Activated B cell treated with CpG ODN at 0.5 μM for 24 hours (primary cell): ENCODE results near the gene RPS6KB2. TPM values are rescaled to one million over a fixed set of nuclear protein-coding genes. Genes with fewer than 3 reads are reported as not detected.

Experiments used
- ATAC-seq: fragments of 200-7000 bp; cut with Tn5 transposase; one replicate; pipeline ENCODE4 v1.10.0; 2021; ENCODE audit warnings: low read depth, mild to moderate bottlenecking, moderate library complexity
- CTCF ChIA-PET: fragments of 350-600 bp; sonication (Branson Sonifier 250); formaldehyde crosslinking; loops from one replicate; lab custom pipeline; 2021; ENCODE audit warnings: antibody characterized with exemption; lab: Charles Lee
- POLR2A ChIA-PET: fragments of 350-600 bp; sonication (Branson Sonifier 250); formaldehyde crosslinking; loops from one replicate; lab custom pipeline; 2021; ENCODE audit warnings: antibody characterized with exemption; lab: Charles Lee
- DNase-seq: peaks from one replicate; pipeline ENCODE4 v3.0.0; 2022
- H3K27ac Mint-ChIP-seq: one replicate; pipeline ENCODE4 v1.8.0; 2020; ENCODE audit warnings: mixed read lengths
- H3K27me3 Mint-ChIP-seq: one replicate; pipeline ENCODE4 v1.8.0; 2021; ENCODE audit warnings: mixed read lengths
- H3K36me3 Mint-ChIP-seq: one replicate; pipeline ENCODE4 v1.8.0; 2021; ENCODE audit warnings: low read depth, mixed read lengths
- H3K4me1 Mint-ChIP-seq: one replicate; pipeline ENCODE4 v1.8.0; 2021; ENCODE audit warnings: mixed read lengths
- H3K4me3 Mint-ChIP-seq: one replicate; pipeline ENCODE4 v1.8.0; 2020; ENCODE audit warnings: mild to moderate bottlenecking, mixed read lengths
- H3K9me3 Mint-ChIP-seq: one replicate; pipeline ENCODE4 v1.8.0; 2020; ENCODE audit warnings: mixed read lengths
- intact Hi-C: fragments of 100-400 bp; cut with micrococcal nuclease; formaldehyde crosslinking; loops from one replicate; pipeline ENCODE4 v1.15.1; 2024
- total RNA-seq: library from RNA; stranded (reverse); gene quantifications from 2 replicates; pipeline ENCODE4 v1.2.3, GENCODE V29; 2022
- TF ChIP-seq, protein P1 (sequence below): fragments of 200-600 bp; IDR thresholded peaks from one replicate; pipeline ENCODE4 v1.8.0; 2022; ENCODE audit warnings: antibody characterized with exemption, mild to moderate bottlenecking

RPS6KB2 gene
- total RNA-seq, 1 donor from 2014 or later = 74.5 TPM

DNA sequence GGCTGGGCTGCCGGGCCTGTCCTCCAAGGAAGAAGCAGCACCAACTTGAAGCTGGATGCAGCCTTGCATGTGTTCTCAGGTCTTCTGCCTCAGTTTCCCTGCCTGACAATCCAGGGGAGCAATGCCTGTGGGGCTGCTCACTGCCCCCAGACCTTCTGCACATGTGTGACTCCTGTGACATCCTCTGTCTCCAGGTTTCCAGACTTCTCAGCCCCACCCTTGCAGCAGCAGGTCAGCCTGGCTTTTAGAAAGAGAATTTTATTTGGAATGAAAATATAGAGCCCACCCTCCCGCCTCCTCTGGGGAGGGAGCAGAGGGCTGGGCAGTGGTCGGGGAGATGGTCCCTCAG, 9.5 kb downstream of the RPS6KB2 start:
- no peak for DNase-seq
- H3K4me3 Mint-ChIP-seq = peak overlapping the region; percentile 96
- intact Hi-C loops = loop anchor here (1.0 to 2.0 kb wide), 5 partner anchors 9 to 36 kb away; partner anchors contain the start of genes PPP1CA and TMEM134
- H3K27ac Mint-ChIP-seq = peak overlapping the region; percentile 96
- ChIA-PET CTCF (interaction anchor here (0.7 to 4.9 kb wide), 11 partner anchors 20 to 92 kb away, joined by 3 to 25 read pairs (median 4); partner anchors contain the start of genes PITPNM1, PPP1CA and TMEM134), POLR2A (interaction anchor here (0.5 to 26.0 kb wide), 21 partner anchors 10 to 216 kb away, joined by 3 to 1417 read pairs (median 12); partner anchors contain the start of genes AIP, ANKRD13D, CABP4 and CARNS1)
- no peaks in the 10 kb centered on the region for H3K27me3 Mint-ChIP-seq
- peaks cover 42% of the 10 kb centered on the region for H3K36me3 Mint-ChIP-seq
- peaks cover 83% of the 10 kb centered on the region for H3K4me1 Mint-ChIP-seq
- ATAC-seq = no peak
- TF ChIP-seq, protein P1, sequence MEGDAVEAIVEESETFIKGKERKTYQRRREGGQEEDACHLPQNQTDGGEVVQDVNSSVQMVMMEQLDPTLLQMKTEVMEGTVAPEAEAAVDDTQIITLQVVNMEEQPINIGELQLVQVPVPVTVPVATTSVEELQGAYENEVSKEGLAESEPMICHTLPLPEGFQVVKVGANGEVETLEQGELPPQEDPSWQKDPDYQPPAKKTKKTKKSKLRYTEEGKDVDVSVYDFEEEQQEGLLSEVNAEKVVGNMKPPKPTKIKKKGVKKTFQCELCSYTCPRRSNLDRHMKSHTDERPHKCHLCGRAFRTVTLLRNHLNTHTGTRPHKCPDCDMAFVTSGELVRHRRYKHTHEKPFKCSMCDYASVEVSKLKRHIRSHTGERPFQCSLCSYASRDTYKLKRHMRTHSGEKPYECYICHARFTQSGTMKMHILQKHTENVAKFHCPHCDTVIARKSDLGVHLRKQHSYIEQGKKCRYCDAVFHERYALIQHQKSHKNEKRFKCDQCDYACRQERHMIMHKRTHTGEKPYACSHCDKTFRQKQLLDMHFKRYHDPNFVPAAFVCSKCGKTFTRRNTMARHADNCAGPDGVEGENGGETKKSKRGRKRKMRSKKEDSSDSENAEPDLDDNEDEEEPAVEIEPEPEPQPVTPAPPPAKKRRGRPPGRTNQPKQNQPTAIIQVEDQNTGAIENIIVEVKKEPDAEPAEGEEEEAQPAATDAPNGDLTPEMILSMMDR = no peak
- H3K9me3 Mint-ChIP-seq = no peaks in the 10 kb centered on the region

DNA sequence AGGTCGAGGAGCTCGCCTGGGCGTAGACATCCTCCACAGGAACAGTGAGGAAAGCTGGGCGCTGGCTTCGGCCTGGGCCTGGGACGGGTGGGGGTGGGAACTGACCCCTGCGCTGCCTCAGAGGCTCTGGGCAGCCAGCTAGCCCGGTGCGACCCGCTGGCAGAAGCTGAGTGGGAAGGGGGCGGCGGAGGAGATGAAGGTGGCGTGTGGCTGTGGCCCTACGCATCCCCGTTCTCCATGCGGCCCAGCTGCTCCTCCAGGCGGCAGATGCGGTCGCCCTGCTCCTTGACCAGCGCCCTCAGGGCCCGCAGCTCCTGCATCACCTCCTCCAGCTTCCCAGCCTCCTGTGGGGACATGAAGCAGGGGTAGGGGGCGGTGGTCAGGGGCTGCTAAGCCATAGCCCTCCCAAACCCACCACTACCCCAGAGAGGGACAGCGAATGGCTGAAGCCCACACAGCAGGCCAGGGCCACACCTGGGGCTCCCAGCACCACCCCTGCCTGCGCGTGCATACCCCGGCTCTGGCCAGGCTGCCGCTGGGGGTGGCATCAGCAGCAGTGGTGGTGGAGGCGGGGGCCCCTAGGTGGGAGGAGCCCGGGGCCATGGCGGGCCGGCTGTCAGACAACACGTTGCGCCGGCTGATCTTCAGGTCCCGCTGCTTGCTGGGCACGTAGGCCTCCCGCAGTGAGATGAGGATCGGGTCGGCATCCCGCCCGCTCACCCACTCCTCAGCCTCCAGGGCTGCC, 10.0 kb downstream of the RPS6KB2 start:
- Mint-ChIP-seq H3K4me3 (peak overlapping the region; percentile 96), H3K36me3 (peaks cover 37% of the 10 kb centered on the region), H3K27me3 (no peaks in the 10 kb centered on the region), H3K9me3 (no peaks in the 10 kb centered on the region), H3K27ac (peak overlapping the region; percentile 96), H3K4me1 (peaks cover 81% of the 10 kb centered on the region)
- ATAC-seq (peak; percentile 14), DNase-seq (peak; percentile 53)
- ChIA-PET CTCF (interaction anchor here (0.7 to 4.9 kb wide), 9 partner anchors 19 to 93 kb away, joined by 3 to 25 read pairs (median 5); partner anchors contain the start of genes PITPNM1, PPP1CA and TMEM134), POLR2A (interaction anchor here (0.8 to 26.0 kb wide), 17 partner anchors 11 to 199 kb away, joined by 3 to 1417 read pairs (median 16); partner anchors contain the start of genes AIP, CABP4, CARNS1 and CDK2AP2)
- TF ChIP-seq, protein P1 = no peak
- intact Hi-C loops = no loop called here

DNA sequence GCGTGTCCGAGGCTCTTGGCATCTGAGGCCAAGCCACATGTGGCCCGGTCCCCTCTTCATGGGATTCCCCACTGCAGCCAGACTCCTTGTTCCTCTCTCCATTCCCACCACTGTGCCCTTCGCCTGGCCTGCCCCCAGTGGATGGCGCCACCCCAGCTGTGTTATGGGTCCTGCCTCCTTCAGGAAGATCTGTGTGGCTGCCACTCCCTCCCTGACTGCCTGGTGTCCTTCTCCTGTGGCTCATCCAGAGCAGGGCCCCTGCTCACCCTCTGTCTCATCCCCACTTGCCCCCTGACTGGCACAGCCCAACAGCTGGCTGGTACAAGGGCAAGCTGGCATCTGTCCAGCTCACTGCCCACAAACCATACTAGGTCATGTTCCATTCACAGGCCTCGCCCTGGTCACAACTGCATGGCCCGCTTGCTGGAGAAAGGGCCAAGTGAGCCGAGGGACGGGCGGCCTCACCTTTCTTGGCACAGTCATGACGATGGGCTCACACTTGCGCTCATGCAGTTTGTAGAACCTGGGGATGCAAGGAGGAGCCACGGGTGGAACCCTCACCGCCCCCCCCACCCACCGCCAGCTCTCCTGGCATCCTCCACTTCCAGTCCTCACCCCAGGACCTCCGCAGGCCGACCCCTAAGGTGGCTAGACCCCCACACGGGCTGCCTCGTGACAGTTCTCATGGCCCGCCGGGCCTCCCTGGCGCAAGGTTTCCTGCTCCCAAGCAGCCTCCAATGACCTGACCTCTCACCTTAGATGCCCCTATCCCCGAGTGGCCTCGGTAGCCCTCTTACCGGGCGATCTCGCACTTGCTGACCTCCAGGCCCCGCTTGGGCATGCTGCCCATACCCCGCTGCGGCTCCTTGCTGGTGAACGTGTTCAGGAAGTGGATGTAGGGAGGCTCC, 11.3 kb downstream of the RPS6KB2 start:
- POLR2A ChIA-PET = interaction anchor here (0.9 to 26.0 kb wide), 7 partner anchors 20 to 86 kb away, joined by 3 to 1417 read pairs (median 189); partner anchors contain the start of genes AIP, CABP4, CARNS1 and CLCF1
- H3K36me3 Mint-ChIP-seq = peaks cover 29% of the 10 kb centered on the region
- ATAC-seq (no peak), DNase-seq (peak; percentile 26)
- TF ChIP-seq, protein P1 = no peak
- no peaks in the 10 kb centered on the region for H3K9me3 Mint-ChIP-seq
- H3K4me1 Mint-ChIP-seq = peaks cover 77% of the 10 kb centered on the region
- H3K27ac Mint-ChIP-seq = peak overlapping the region; percentile 88
- intact Hi-C loops = no loop called here
- peak overlapping the region; percentile 96 for H3K4me3 Mint-ChIP-seq
- no peaks in the 10 kb centered on the region for H3K27me3 Mint-ChIP-seq
- CTCF ChIA-PET = interaction anchor here (1.9 to 4.9 kb wide), 2 partner anchors 30 to 38 kb away, joined by 5 to 25 read pairs; partner anchors contain the start of gene PPP1CA

DNA sequence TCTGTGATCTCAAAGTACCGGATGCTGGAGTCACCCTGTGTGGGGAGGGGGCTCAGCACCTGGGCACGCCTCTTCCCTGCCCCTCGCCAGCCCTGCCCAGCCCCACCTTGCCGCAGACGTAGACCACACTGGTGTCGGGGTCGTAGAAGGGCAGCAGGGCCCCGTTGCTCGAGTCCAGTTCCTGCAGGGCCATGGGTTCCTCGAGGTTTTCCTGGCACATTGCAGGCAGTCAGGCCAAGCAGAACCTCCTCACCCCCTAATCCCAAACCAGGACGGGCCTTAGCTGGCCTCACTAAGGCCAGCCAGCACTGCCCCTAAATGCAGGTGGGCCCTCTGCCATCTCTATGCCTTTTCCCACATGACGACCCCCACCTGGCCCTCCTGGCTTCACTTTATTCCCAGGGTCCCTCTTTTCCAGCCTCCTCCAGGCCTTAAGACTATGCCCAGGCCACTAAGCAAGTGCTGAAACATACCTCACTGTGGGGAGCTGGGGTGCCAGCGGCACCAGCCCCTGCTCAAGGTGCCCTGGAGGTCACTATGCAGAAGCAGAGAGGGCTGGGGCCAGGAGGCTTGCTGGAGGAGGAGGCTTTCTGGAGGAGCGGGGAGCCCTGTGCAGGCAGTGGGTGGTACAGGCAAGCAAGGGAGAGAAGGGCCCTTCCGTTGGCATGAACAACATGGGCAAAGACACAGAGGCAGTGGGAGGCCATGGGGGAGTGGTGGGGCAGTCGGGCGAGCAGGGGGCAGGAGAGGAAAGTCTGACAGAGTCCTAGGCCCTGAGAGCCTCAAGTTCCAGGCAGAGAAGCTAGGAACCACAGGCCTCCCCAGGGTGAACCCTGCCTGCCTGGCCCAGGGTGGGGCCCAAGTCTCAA, 12.2 kb downstream of the RPS6KB2 start:
- CTCF ChIA-PET = interaction anchor here (1.1 kb wide), 1 partner anchor 39 kb away, joined by 3 read pairs; the partner anchor contains the start of gene PPP1CA
- TF ChIP-seq, protein P1 = no peak
- intact Hi-C loops = no loop called here
- DNase-seq (peak; percentile 39), ATAC-seq (peak; percentile 4)
- POLR2A ChIA-PET = interaction anchor here (0.6 to 26.0 kb wide), 15 partner anchors 8 to 90 kb away, joined by 3 to 1417 read pairs (median 7); partner anchors contain the start of genes AIP, CABP4, CARNS1 and CLCF1
- Mint-ChIP-seq H3K4me1 (peaks cover 81% of the 10 kb centered on the region), H3K27ac (peak overlapping the region; percentile 88), H3K36me3 (peaks cover 23% of the 10 kb centered on the region), H3K27me3 (no peaks in the 10 kb centered on the region), H3K4me3 (peak overlapping the region; percentile 58), H3K9me3 (no peaks in the 10 kb centered on the region)
